Lower leg skin (tissue), 4 donors: ENCODE results near the gene SPIRE1. TPM values are rescaled to one million over a fixed set of nuclear protein-coding genes. Genes with fewer than 3 reads are reported as not detected.

Experiments used
- DNase-seq, 2 donors: peaks; one replicate each; pipeline ENCODE4 v3.0.0-alpha.2; 2019; ENCODE audit warnings: low spot score in 2 of 2
- H3K4me3 ChIP-seq: fragments of 200-600 bp; sonication (generic); 2 replicates; pipeline ENCODE4 v1.5.1; 2017; ENCODE audit warnings: mild to moderate bottlenecking, low read depth; ENCODE audit not compliant: poor library complexity, severe bottlenecking
- CTCF ChIP-seq, 3 donors: fragments of 450-650 bp; IDR thresholded peaks; one replicate each; pipeline ENCODE4 v1.5.1; 2016; ENCODE audit warnings: antibody characterized with exemption in 3 of 3, mild to moderate bottlenecking in 3 of 3, moderate library complexity in 2 of 3
- POLR2A ChIP-seq, 2 donors: fragments of 450-650 bp; IDR thresholded peaks; one replicate each; pipeline ENCODE4 v1.6.1; 2016 to 2017; ENCODE audit warnings: antibody characterized with exemption in 2 of 2, mild to moderate bottlenecking in 1 of 2, moderate library complexity in 1 of 2
- WGBS, 2 donors: methylation state at CpG; one replicate each; pipeline ENCODE4 v1.1.5; 2018; 5-methylcytosine and 5-hydroxymethylcytosine counted together
- intact Hi-C: fragments of 100-400 bp; cut with DNase I; formaldehyde crosslinking; loops from one replicate; pipeline ENCODE4 v1.15.0; 2023; ENCODE audit warnings: low total_unique reads
- total RNA-seq, 4 donors: library from RNA; depleted of rRNA; stranded (reverse); fragments of >200 nt; gene quantifications; one replicate each; pipeline ENCODE4 v1.1.0, GENCODE V29; 2016

Gene SPIRE1
- total RNA-seq, 4 donors from 2014 or later: 22.5 to 56.5 (median 38.3) TPM

- H3K4me3 ChIP-seq: no peak overlapping the region
- WGBS, 2 donors: 96 to 97% methylated on average over 3 of the region's 3 CpGs
- no peak for TF ChIP-seq CTCF (IDR thresholded peaks at IDR 0.05)
- no peak for TF ChIP-seq POLR2A (IDR thresholded peaks at IDR 0.05)
- intact Hi-C loops: no loop called here
- no peak for DNase-seq
These were observed 201.5 kb downstream of the SPIRE1 start for GRCh38 chr18:12456441-12456840.

GRCh38 chr18:12455496-12455895 lies 202.4 kb downstream of the SPIRE1 start:
- DNase-seq: no peak
- H3K4me3 ChIP-seq: no peak overlapping the region
- 87 to 90% methylated on average over 7 of the region's 7 CpGs for WGBS, 2 donors
- no peak for TF ChIP-seq POLR2A (IDR thresholded peaks at IDR 0.05)
- TF ChIP-seq CTCF (IDR thresholded peaks at IDR 0.05): no peak
- intact Hi-C loops: no loop called here

- TF ChIP-seq POLR2A (IDR thresholded peaks at IDR 0.05) (no peak), CTCF (IDR thresholded peaks at IDR 0.05) (no peak)
- WGBS, 2 donors: 57 to 71% methylated on average over 3 of the region's 3 CpGs
- intact Hi-C loops: no loop called here
These were observed 205.1 kb downstream of the SPIRE1 start for GRCh38 chr18:12452784-12453183.

DNA sequence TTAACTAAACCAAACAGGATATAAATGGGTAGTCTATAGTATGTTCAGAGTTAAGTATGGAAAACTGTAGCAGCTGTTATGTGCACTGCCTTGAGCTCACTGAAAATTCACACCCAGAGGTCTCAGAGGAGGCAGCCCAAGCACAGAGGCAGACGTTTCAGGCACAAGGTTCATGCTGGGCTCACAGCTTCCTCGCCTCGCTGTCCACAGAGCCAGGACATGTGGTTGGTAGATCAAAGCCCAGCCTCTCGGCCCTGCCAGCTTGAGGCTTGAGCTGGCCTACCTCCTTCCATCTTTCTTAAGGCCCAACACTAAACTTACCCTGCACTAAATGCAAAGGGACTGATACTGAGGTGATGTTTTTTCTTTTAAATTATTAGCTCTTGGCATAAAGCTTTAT lies 206.5 kb downstream of the SPIRE1 start:
- WGBS, 2 donors: 84 to 86% methylated on average over 4 of the region's 4 CpGs
- no peak for TF ChIP-seq CTCF (IDR thresholded peaks at IDR 0.05)
- no peak for TF ChIP-seq POLR2A (IDR thresholded peaks at IDR 0.05)
- no peak for DNase-seq
- intact Hi-C loops: no loop called here
- H3K4me3 ChIP-seq: no peak overlapping the region

More at GRCh38 chr18:12452784-12453183, 205.1 kb downstream of the SPIRE1 start:
- no peak overlapping the region for H3K4me3 ChIP-seq
- DNase-seq: no peak

- intact Hi-C loops: no loop called here
- 88 to 90% methylated on average over 27 of the region's 27 CpGs for WGBS, 2 donors
- TF ChIP-seq POLR2A (IDR thresholded peaks at IDR 0.05) (no peak), CTCF (IDR thresholded peaks at IDR 0.05) (no peak)
- peak in 1 of 2 donors; percentile 33 for DNase-seq
- H3K4me3 ChIP-seq: no peak overlapping the region
These were observed 208.7 kb downstream of the SPIRE1 start for GRCh38 chr18:12449051-12449785.

- intact Hi-C loops: no loop called here
- WGBS, 2 donors: 96 to 99% methylated on average over 4 of the region's 4 CpGs
- H3K4me3 ChIP-seq: no peak overlapping the region
- TF ChIP-seq POLR2A (IDR thresholded peaks at IDR 0.05) (no peak), CTCF (IDR thresholded peaks at IDR 0.05) (no peak)
- peak in 1 of 2 donors; percentile 9 for DNase-seq
These were observed 212.4 kb downstream of the SPIRE1 start for GRCh38 chr18:12445554-12445953.
